ENCODE results near the gene UGT1A8. TPM values are rescaled to one million over a fixed set of nuclear protein-coding genes. Genes with fewer than 3 reads are reported as not detected.

Gene UGT1A8
- total and polyA plus RNA-seq, 2 experiments from 2014 or later, result 0.10 TPM; not detected in 1

DNA sequence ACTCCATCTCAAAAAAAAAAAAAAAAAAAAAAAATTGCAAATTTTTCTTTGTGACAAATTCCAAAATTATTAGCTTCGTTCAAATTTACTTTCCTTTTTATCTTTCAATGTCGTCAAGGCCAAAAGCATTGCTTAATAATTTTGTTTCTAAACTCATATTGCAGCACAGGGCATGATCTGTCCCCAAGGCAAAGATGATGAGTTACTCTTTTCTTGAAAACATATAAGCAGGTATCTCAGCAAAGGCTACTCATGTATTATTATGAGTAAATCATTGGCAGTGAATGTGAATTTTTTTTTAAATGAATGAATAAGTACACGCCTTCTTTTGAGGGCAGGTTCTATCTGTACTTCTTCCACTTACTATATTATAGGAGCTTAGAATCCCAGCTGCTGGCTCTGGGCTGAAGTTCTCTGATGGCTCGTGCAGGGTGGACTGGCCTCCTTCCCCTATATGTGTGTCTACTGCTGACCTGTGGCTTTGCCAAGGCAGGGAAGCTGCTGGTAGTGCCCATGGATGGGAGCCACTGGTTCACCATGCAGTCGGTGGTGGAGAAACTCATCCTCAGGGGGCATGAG lies 64.2 kb downstream of the UGT1A8 start, which contains the start of gene UGT1A7:
Gene UGT1A7, plus strand, starts transcription at position 381 of the 579 bp plus-strand sequence. Its CDS starts 37 bp downstream, at position 418.
- H3K36me3 ChIP-seq (replicated peaks; ENCODE audit: insufficient read depth, low read depth), result no peaks in the 10 kb centered on the region
- H3K79me2 ChIP-seq, result no peaks in the 10 kb centered on the region
- no peak within 1 kb of the TSS for H2AFZ ChIP-seq
- no peak within 1 kb of the TSS for H3K27ac ChIP-seq
- WGBS (ENCODE audit: low lambda C conversion rate, missing lambda C conversion rate), result 92% methylated on average over 5 of the region's 5 CpGs
- TF ChIP-seq EZH2phosphoT487 (IDR thresholded peaks at IDR 0.05; ENCODE audit: low read depth, severe bottlenecking, unreplicated experiment), result no peak
- TF ChIP-seq, protein P1, sequence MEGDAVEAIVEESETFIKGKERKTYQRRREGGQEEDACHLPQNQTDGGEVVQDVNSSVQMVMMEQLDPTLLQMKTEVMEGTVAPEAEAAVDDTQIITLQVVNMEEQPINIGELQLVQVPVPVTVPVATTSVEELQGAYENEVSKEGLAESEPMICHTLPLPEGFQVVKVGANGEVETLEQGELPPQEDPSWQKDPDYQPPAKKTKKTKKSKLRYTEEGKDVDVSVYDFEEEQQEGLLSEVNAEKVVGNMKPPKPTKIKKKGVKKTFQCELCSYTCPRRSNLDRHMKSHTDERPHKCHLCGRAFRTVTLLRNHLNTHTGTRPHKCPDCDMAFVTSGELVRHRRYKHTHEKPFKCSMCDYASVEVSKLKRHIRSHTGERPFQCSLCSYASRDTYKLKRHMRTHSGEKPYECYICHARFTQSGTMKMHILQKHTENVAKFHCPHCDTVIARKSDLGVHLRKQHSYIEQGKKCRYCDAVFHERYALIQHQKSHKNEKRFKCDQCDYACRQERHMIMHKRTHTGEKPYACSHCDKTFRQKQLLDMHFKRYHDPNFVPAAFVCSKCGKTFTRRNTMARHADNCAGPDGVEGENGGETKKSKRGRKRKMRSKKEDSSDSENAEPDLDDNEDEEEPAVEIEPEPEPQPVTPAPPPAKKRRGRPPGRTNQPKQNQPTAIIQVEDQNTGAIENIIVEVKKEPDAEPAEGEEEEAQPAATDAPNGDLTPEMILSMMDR (IDR thresholded peaks at IDR 0.05; ENCODE audit: poor library complexity), result no peak
- no peak for TF ChIP-seq EZH2 (IDR thresholded peaks at IDR 0.05; ENCODE audit: borderline replicate concordance)
- H3K4me2 ChIP-seq, result no peak within 1 kb of the TSS
- no peak for DNase-seq (ENCODE audit: low spot score)
- H3K9me2 ChIP-seq (replicated peaks; ENCODE audit: insufficient read depth), result no peaks in the 10 kb centered on the region
- H3K4me1 ChIP-seq (ENCODE audit: insufficient read depth), result no peaks in the 10 kb centered on the region
- H4K20me1 ChIP-seq (ENCODE audit: insufficient read depth, poor library complexity, severe bottlenecking), result no peaks in the 10 kb centered on the region
- H3K27me3 ChIP-seq, result no peaks in the 10 kb centered on the region
- H3K9me3 ChIP-seq (ENCODE audit: low read depth), result no peaks in the 10 kb centered on the region
- H3K4me3 ChIP-seq, result no peak within 1 kb of the TSS

DNA sequence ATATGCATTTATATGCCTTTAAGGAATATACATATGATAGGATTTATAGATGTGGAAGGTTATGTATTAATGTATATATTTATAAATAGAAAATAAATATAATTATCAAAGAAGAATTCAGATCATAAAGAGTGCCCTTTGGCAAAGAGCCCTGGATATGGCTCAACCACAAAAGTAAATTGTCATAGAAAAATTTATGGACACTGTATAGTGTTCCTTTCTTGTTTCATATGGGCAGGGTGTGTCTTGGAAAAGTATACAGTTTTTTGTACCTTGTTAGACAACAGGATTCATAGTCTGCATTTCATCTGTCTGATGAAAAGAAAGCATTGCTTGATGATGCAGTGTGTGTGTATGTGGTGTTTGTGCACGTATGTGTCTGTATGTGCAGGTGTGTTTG lies 67.2 kb downstream of the UGT1A8 start:
- H3K79me2 ChIP-seq, result no peaks in the 10 kb centered on the region
- H3K9me2 ChIP-seq (replicated peaks; ENCODE audit: insufficient read depth), result no peaks in the 10 kb centered on the region
- H3K27ac ChIP-seq, result no peak overlapping the region
- no peaks in the 10 kb centered on the region for H3K4me1 ChIP-seq (ENCODE audit: insufficient read depth)
- H3K9me3 ChIP-seq (ENCODE audit: low read depth), result no peaks in the 10 kb centered on the region
- WGBS (ENCODE audit: low lambda C conversion rate, missing lambda C conversion rate), result 90% methylated on average over 1 of the region's 1 CpG
- TF ChIP-seq, protein P1 (IDR thresholded peaks at IDR 0.05; ENCODE audit: poor library complexity), result no peak
- no peak for TF ChIP-seq EZH2 (IDR thresholded peaks at IDR 0.05; ENCODE audit: borderline replicate concordance)
- H3K36me3 ChIP-seq (replicated peaks; ENCODE audit: insufficient read depth, low read depth), result no peaks in the 10 kb centered on the region
- no peak overlapping the region for H3K4me2 ChIP-seq
- H3K27me3 ChIP-seq, result no peaks in the 10 kb centered on the region
- no peak overlapping the region for H3K4me3 ChIP-seq
- no peak overlapping the region for H2AFZ ChIP-seq
- no peaks in the 10 kb centered on the region for H4K20me1 ChIP-seq (ENCODE audit: insufficient read depth, poor library complexity, severe bottlenecking)
- no peak for DNase-seq (ENCODE audit: low spot score)

DNA sequence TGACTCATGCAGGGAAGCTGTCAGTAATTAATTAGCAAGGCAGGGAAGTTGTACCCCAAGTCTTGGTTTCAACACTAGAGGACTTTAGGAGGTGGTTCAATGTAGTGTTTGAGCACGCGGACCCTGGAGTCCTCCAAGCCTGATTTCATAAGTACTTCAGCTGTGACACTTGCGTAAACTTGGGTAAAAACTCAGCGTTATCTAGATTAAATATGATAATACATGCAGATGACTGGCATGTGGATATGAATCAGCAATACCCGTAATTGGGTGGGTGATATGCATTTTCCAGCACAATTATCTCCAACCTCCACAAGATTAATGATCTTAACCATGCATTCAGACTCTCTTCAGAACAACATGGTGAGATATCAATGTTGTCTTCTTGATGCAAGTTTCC lies 69.5 kb downstream of the UGT1A8 start:
- H3K4me2 ChIP-seq, result no peak overlapping the region
- no peaks in the 10 kb centered on the region for H3K36me3 ChIP-seq (replicated peaks; ENCODE audit: insufficient read depth, low read depth)
- 89% methylated on average over 5 of the region's 5 CpGs for WGBS (ENCODE audit: low lambda C conversion rate, missing lambda C conversion rate)
- H4K20me1 ChIP-seq (ENCODE audit: insufficient read depth, poor library complexity, severe bottlenecking), result no peaks in the 10 kb centered on the region
- no peaks in the 10 kb centered on the region for H3K4me1 ChIP-seq (ENCODE audit: insufficient read depth)
- H3K27ac ChIP-seq, result no peak overlapping the region
- H3K9me3 ChIP-seq (ENCODE audit: low read depth), result no peaks in the 10 kb centered on the region
- no peaks in the 10 kb centered on the region for H3K9me2 ChIP-seq (replicated peaks; ENCODE audit: insufficient read depth)
- TF ChIP-seq EZH2 (IDR thresholded peaks at IDR 0.05; ENCODE audit: borderline replicate concordance) (no peak), EZH2phosphoT487 (IDR thresholded peaks at IDR 0.05; ENCODE audit: low read depth, severe bottlenecking, unreplicated experiment) (no peak)
- TF ChIP-seq, protein P1 (IDR thresholded peaks at IDR 0.05; ENCODE audit: poor library complexity), result no peak
- no peak for DNase-seq (ENCODE audit: low spot score)
- H3K27me3 ChIP-seq, result no peaks in the 10 kb centered on the region
- no peak overlapping the region for H3K4me3 ChIP-seq
- H3K79me2 ChIP-seq, result no peaks in the 10 kb centered on the region
- no peak overlapping the region for H2AFZ ChIP-seq

Measured in hepatocyte (in vitro differentiated cells).